ENCODE measurements around the gene MUC13. TPM values are rescaled to one million over a fixed set of nuclear protein-coding genes. Genes with fewer than 3 reads are reported as not detected.

Gene MUC13
- total RNA-seq, 2 donors from 2014 or later, result 0.49 TPM; not detected in 1

DNA sequence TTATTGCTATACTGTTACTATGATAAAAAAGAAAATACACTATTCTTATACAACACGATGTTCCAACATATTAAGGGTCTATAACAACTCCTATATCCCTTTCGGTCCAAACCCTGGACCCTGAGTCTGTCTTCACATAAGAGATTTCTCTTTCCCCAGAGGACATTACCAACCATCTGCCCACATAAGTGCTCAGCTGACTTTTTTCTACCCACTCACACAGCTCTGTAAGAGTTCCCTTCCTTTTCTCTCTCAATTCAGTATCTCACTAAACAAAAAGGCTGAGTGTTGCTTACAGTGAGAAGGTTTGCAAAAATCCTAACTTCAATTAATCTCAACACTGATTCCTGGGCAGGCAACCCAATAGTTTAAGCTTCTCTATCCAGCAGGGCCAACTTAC is 77.9 kb downstream of the MUC13 start:
- Histone ChIP-seq H3K9me3 (no peaks in the 10 kb centered on the region), H3K27ac (peak overlapping the region; percentile 29 to 82)

More for the DNA sequence above, 77.9 kb downstream of the MUC13 start:
- H3K4me1 ChIP-seq (ENCODE audit: control insufficient read depth in 1 of 2, low read depth in 2 of 2), result peaks cover 53 to 69% of the 10 kb centered on the region in 2 donors
- H3K36me3 ChIP-seq, result peaks cover 6% of the 10 kb centered on the region
- no peak for ATAC-seq (ENCODE audit: insufficient number of reproducible peaks, low FRiP score, low read depth)
- TF ChIP-seq, protein P1, sequence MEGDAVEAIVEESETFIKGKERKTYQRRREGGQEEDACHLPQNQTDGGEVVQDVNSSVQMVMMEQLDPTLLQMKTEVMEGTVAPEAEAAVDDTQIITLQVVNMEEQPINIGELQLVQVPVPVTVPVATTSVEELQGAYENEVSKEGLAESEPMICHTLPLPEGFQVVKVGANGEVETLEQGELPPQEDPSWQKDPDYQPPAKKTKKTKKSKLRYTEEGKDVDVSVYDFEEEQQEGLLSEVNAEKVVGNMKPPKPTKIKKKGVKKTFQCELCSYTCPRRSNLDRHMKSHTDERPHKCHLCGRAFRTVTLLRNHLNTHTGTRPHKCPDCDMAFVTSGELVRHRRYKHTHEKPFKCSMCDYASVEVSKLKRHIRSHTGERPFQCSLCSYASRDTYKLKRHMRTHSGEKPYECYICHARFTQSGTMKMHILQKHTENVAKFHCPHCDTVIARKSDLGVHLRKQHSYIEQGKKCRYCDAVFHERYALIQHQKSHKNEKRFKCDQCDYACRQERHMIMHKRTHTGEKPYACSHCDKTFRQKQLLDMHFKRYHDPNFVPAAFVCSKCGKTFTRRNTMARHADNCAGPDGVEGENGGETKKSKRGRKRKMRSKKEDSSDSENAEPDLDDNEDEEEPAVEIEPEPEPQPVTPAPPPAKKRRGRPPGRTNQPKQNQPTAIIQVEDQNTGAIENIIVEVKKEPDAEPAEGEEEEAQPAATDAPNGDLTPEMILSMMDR (IDR thresholded peaks at IDR 0.05), result no peak
- no peak for DNase-seq (ENCODE audit: low spot score)
- H3K4me3 ChIP-seq, result no peak overlapping the region
- no peaks in the 10 kb centered on the region for H3K27me3 ChIP-seq (replicated peaks; ENCODE audit: insufficient read depth)

Other genes with a start within 250 kb of the MUC13 start
- 10 to 100 TPM; 20.8 to 29.6 TPM for gene UMPS, start 204.3 kb downstream of the MUC13 start, total RNA-seq
- gene ITGB5, start 47.4 kb downstream of the MUC13 start, total RNA-seq, result 100 to 1,000 TPM; 576 to 592 TPM
- gene HEG1, start 121.2 kb upstream of the MUC13 start, total RNA-seq, result 100 to 1,000 TPM; 114 to 168 TPM